Activated CD4-positive, alpha-beta T cell treated with anti-CD3 and anti-CD28 coated beads for 1 hour (primary cell): ENCODE results near the gene SPPL2B.
"Not testable (repeated sequence)": the region's sequence is repeated elsewhere in the genome, so short reads cannot be mapped to it uniquely, and the experiment has no call there.

ENCODE experiments used
- DNase-seq: peaks from one replicate; pipeline ENCODE4 v3.0.0-alpha.2; 2020

Gene SPPL2B

GRCh38 chr19:2328401-2329148, at the start of gene SPPL2B, which contains the start of gene LSM7:
Gene SPPL2B, plus strand, starts transcription at chr19:2328684. Its CDS starts 26 bp downstream, at chr19:2328710.
Gene LSM7, minus strand, starts transcription at chr19:2328586. Its CDS starts 20 bp downstream, at chr19:2328566.
- peak; percentile 90 for DNase-seq

- no peak for DNase-seq
Measured at GRCh38 chr19:2280633-2281264, 47.7 kb upstream of the SPPL2B start.

GRCh38 chr19:2281265-2282061, 47.0 kb upstream of the SPPL2B start:
- DNase-seq = not testable (repeated sequence)

- DNase-seq = no peak
Measured at GRCh38 chr19:2282062-2282861, 46.2 kb upstream of the SPPL2B start, which contains the start of gene PEAK3. Gene PEAK3, minus strand, starts transcription at chr19:2282175. Its CDS starts 1,244 bp downstream, at chr19:2280931.

- DNase-seq = no peak
Measured at GRCh38 chr19:2282862-2283237, 45.6 kb upstream of the SPPL2B start.

GRCh38 chr19:2283835-2284507, 44.5 kb upstream of the SPPL2B start:
- DNase-seq = no peak

GRCh38 chr19:2286402-2287140, 41.9 kb upstream of the SPPL2B start:
- no peak for DNase-seq

- DNase-seq = no peak
Measured at GRCh38 chr19:2287585-2288337, 40.7 kb upstream of the SPPL2B start.

- no peak for DNase-seq
Measured at GRCh38 chr19:2288338-2288817, 40.1 kb upstream of the SPPL2B start.

GRCh38 chr19:2288818-2289713, 39.4 kb upstream of the SPPL2B start:
- DNase-seq = no peak

GRCh38 chr19:2289714-2290435, 38.6 kb upstream of the SPPL2B start:
- peak; percentile 25 for DNase-seq

GRCh38 chr19:2290441-2291184, 37.9 kb upstream of the SPPL2B start:
- DNase-seq = no peak

GRCh38 chr19:2291185-2291751, 37.2 kb upstream of the SPPL2B start:
- no peak for DNase-seq

GRCh38 chr19:2294687-2295335, 33.7 kb upstream of the SPPL2B start:
- no peak for DNase-seq

- no peak for DNase-seq
Measured at GRCh38 chr19:2296141-2296540, 32.3 kb upstream of the SPPL2B start.

GRCh38 chr19:2300533-2300932, 28.0 kb upstream of the SPPL2B start:
- DNase-seq = no peak
